MG63 (cell line): Measurements from ENCODE around the gene KIF3A. TPM values are rescaled to one million over a fixed set of nuclear protein-coding genes. Genes with fewer than 3 reads are reported as not detected.
A peak's percentile ranks its signal among the peaks of the same experiment; 100 is the strongest.

Source experiments
- DNase-seq: peaks from one replicate; pipeline ENCODE4 v3.0.0-alpha.2; 2020
- H3K27me3 ChIP-seq: fragments of 250-450 bp; sonication (Bioruptor Pico); 2 replicates; pipeline ENCODE4 v1.5.1; 2020; ENCODE audit warnings: mild to moderate bottlenecking, moderate library complexity
- H3K36me3 ChIP-seq: fragments of 250-450 bp; sonication (Bioruptor Pico); 2 replicates; pipeline ENCODE4 v1.5.1; 2020; ENCODE audit warnings: mild to moderate bottlenecking, moderate library complexity
- H3K4me3 ChIP-seq: fragments of 250-450 bp; sonication (Bioruptor Pico); 2 replicates; pipeline ENCODE4 v1.5.1; 2020; ENCODE audit warnings: mild to moderate bottlenecking, moderate library complexity
- H3K9me3 ChIP-seq: fragments of 250-450 bp; sonication (Bioruptor Pico); 2 replicates; pipeline ENCODE4 v1.5.1; 2020; ENCODE audit warnings: mild to moderate bottlenecking, moderate library complexity
- total RNA-seq: library from RNA; depleted of rRNA; stranded (reverse); fragments of >200 nt; shearing (Covaris generic); gene quantifications from 2 replicates; pipeline ENCODE4 v1.2.3, GENCODE V29; 2014; ENCODE audit warnings: low replicate concordance

KIF3A gene
- total RNA-seq, 1 experiment from 2014 or later: 5.3 TPM

- no peak for DNase-seq
- peak overlapping the region; percentile 49 for H3K4me3 ChIP-seq
- H3K9me3 ChIP-seq: no peaks in the 10 kb centered on the region
- peaks cover 13% of the 10 kb centered on the region for H3K27me3 ChIP-seq
- H3K36me3 ChIP-seq: no peaks in the 10 kb centered on the region
These were observed 10.5 kb upstream of the KIF3A start for GRCh38 chr5:132747616-132748440.

GRCh38 chr5:132746954-132747615, 9.7 kb upstream of the KIF3A start, which contains the start of gene CCNI2:
TSS of gene CCNI2 (plus strand) at chr5:132747426. CDS start at chr5:132747496, 70 bp downstream.
- no peaks in the 10 kb centered on the region for H3K36me3 ChIP-seq
- peak within 1 kb of the TSS; percentile 49 for H3K4me3 ChIP-seq
- no peaks in the 10 kb centered on the region; the same call in 1 of the 2 replicates for H3K9me3 ChIP-seq
- peaks cover 13% of the 10 kb centered on the region for H3K27me3 ChIP-seq
- peak; percentile 47 for DNase-seq

- Histone ChIP-seq H3K27me3 (peaks cover 13% of the 10 kb centered on the region), H3K9me3 (no peaks in the 10 kb centered on the region; the same call in 1 of the 2 replicates), H3K4me3 (peak overlapping the region; percentile 49), H3K36me3 (no peaks in the 10 kb centered on the region)
- DNase-seq: no peak
These were observed 9.2 kb upstream of the KIF3A start for GRCh38 chr5:132746592-132746953.

- no peak overlapping the region for H3K4me3 ChIP-seq
- peaks cover 13% of the 10 kb centered on the region for H3K27me3 ChIP-seq
- H3K36me3 ChIP-seq: no peaks in the 10 kb centered on the region
- H3K9me3 ChIP-seq: no peaks in the 10 kb centered on the region; the same call in 1 of the 2 replicates
- DNase-seq: no peak
These were observed 7.3 kb upstream of the KIF3A start for GRCh38 chr5:132744659-132745058.

- no peak for DNase-seq
- no peak overlapping the region for H3K4me3 ChIP-seq
These were observed 5.3 kb upstream of the KIF3A start for GRCh38 chr5:132742626-132743025.

GRCh38 chr5:132742158-132742557, 4.8 kb upstream of the KIF3A start:
- DNase-seq: no peak
- H3K4me3 ChIP-seq: no peak overlapping the region
- no peaks in the 10 kb centered on the region; the same call in 1 of the 2 replicates for H3K9me3 ChIP-seq
- no peaks in the 10 kb centered on the region for H3K36me3 ChIP-seq
- H3K27me3 ChIP-seq: peaks cover 18% of the 10 kb centered on the region

More at GRCh38 chr5:132742626-132743025, 5.3 kb upstream of the KIF3A start:
- H3K36me3 ChIP-seq: no peaks in the 10 kb centered on the region
- H3K9me3 ChIP-seq: no peaks in the 10 kb centered on the region; the same call in 1 of the 2 replicates
- peaks cover 18% of the 10 kb centered on the region for H3K27me3 ChIP-seq

GRCh38 chr5:132739232-132739631, 1.9 kb upstream of the KIF3A start:
- Histone ChIP-seq H3K27me3 (peaks cover 5% of the 10 kb centered on the region), H3K4me3 (no peak overlapping the region), H3K9me3 (no peaks in the 10 kb centered on the region; the same call in 1 of the 2 replicates), H3K36me3 (no peaks in the 10 kb centered on the region)
- DNase-seq: no peak

- no peaks in the 10 kb centered on the region; the same call in 1 of the 2 replicates for H3K9me3 ChIP-seq
- DNase-seq: no peak
- H3K36me3 ChIP-seq: peaks cover 6% of the 10 kb centered on the region; the same call in 1 of the 2 replicates
- H3K27me3 ChIP-seq: peaks cover 4% of the 10 kb centered on the region
- peak overlapping the region; percentile 94 for H3K4me3 ChIP-seq
These were observed 786 bp upstream of the KIF3A start for GRCh38 chr5:132737982-132738681.

GRCh38 chr5:132734687-132735086, 2.7 kb downstream of the KIF3A start:
- Histone ChIP-seq H3K4me3 (no peak overlapping the region), H3K36me3 (peaks cover 6% of the 10 kb centered on the region; the same call in 1 of the 2 replicates), H3K9me3 (no peaks in the 10 kb centered on the region), H3K27me3 (peaks cover 4% of the 10 kb centered on the region)
- DNase-seq: no peak

GRCh38 chr5:132733499-132734148, 3.7 kb downstream of the KIF3A start:
- peaks cover 6% of the 10 kb centered on the region; the same call in 1 of the 2 replicates for H3K36me3 ChIP-seq
- H3K9me3 ChIP-seq: no peaks in the 10 kb centered on the region
- DNase-seq: no peak
- H3K4me3 ChIP-seq: no peak overlapping the region
- no peaks in the 10 kb centered on the region for H3K27me3 ChIP-seq

- DNase-seq: no peak
- H3K36me3 ChIP-seq: peaks cover 14% of the 10 kb centered on the region
- no peaks in the 10 kb centered on the region for H3K27me3 ChIP-seq
- no peaks in the 10 kb centered on the region for H3K9me3 ChIP-seq
- no peak overlapping the region for H3K4me3 ChIP-seq
These were observed 7.5 kb downstream of the KIF3A start for GRCh38 chr5:132729896-132730295.

- DNase-seq: no peak
- H3K36me3 ChIP-seq: peaks cover 18% of the 10 kb centered on the region
- no peak overlapping the region for H3K4me3 ChIP-seq
- H3K9me3 ChIP-seq: 0 out of 2 replicates have a peak, but pooled peaks cover 4% of the 10 kb centered on the region
- no peaks in the 10 kb centered on the region for H3K27me3 ChIP-seq
These were observed 11.6 kb downstream of the KIF3A start for GRCh38 chr5:132725745-132726144.

GRCh38 chr5:132718544-132719312, 18.6 kb downstream of the KIF3A start:
- no peak overlapping the region for H3K4me3 ChIP-seq
- H3K27me3 ChIP-seq: no peaks in the 10 kb centered on the region
- DNase-seq: no peak
- 0 out of 2 replicates have a peak, but pooled peaks cover 4% of the 10 kb centered on the region for H3K9me3 ChIP-seq
- peaks cover 23% of the 10 kb centered on the region for H3K36me3 ChIP-seq

GRCh38 chr5:132714456-132715307, 22.7 kb downstream of the KIF3A start:
- DNase-seq: no peak
- peaks cover 17% of the 10 kb centered on the region; the same call in 1 of the 2 replicates for H3K36me3 ChIP-seq

GRCh38 chr5:132708645-132709044, 28.7 kb downstream of the KIF3A start:
- H3K9me3 ChIP-seq: no peaks in the 10 kb centered on the region
- no peaks in the 10 kb centered on the region for H3K27me3 ChIP-seq
- H3K4me3 ChIP-seq: no peak overlapping the region
- no peak for DNase-seq
- peaks cover 6% of the 10 kb centered on the region; the same call in 1 of the 2 replicates for H3K36me3 ChIP-seq

More at GRCh38 chr5:132714456-132715307, 22.7 kb downstream of the KIF3A start:
- Histone ChIP-seq H3K4me3 (no peak overlapping the region), H3K27me3 (no peaks in the 10 kb centered on the region), H3K9me3 (no peaks in the 10 kb centered on the region)
